Gastrocnemius medialis (tissue), 4 donors: ENCODE data around the gene GMPR. TPM values are rescaled to one million over a fixed set of nuclear protein-coding genes. Genes with fewer than 3 reads are reported as not detected.

Experiments
- ATAC-seq, 2 donors: fragments of 150-250 bp; one replicate each; pipeline ENCODE4 v1.9.1; 2016
- DNase-seq, 2 donors: peaks; one replicate each; pipeline ENCODE4 v3.0.0-alpha.2; 2019
- H3K27ac ChIP-seq, 4 donors: fragments of 200-600 bp; sonication (generic); 1 replicate in 1 of 4; 2 replicates in 3 of 4; pipeline ENCODE4 v1.5.1; 2016 to 2018; ENCODE audit warnings: mild to moderate bottlenecking in 2 of 4, moderate library complexity in 1 of 4
- H3K27me3 ChIP-seq, 3 donors: fragments of 200-600 bp; sonication (generic) in 2 of 3; 1 replicate in 1 of 3; 2 replicates in 2 of 3; pipeline versions ENCODE4 v1.5.1 to v1.6.0; 2016 to 2019; ENCODE audit warnings: mild to moderate bottlenecking in 1 of 3, moderate library complexity in 1 of 3
- H3K36me3 ChIP-seq, 2 donors: fragments of 200-600 bp; sonication (generic) in 1 of 2; one replicate each; pipeline ENCODE4 v1.5.1; 2017 to 2018
- H3K4me1 ChIP-seq, 2 donors: fragments of 200-600 bp; sonication (generic) in 1 of 2; one replicate each; pipeline ENCODE4 v1.5.1; 2016 to 2017; ENCODE audit warnings: mild to moderate bottlenecking in 2 of 2
- H3K4me3 ChIP-seq, 4 donors: fragments of 200-600 bp; sonication (generic) in 3 of 4; 1 replicate in 1 of 4; 2 replicates in 3 of 4; pipeline ENCODE4 v1.5.1; 2016 to 2019; ENCODE audit warnings: mild to moderate bottlenecking in 2 of 4
- H3K9me3 ChIP-seq, 3 donors: fragments of 200-600 bp; sonication (generic) in 2 of 3; 1 replicate in 1 of 3; 2 replicates in 2 of 3; pipeline ENCODE4 v1.5.1; 2016 to 2019
- CTCF ChIP-seq, 5 experiments: fragments of 450-650 bp in 3 of 5; fragments of 200-600 bp in 2 of 5; sonication (generic) in 2 of 5; IDR thresholded peaks in 4 of 5; conservative IDR thresholded peaks in 1 of 5; 1 replicate in 4 of 5; 2 replicates in 1 of 5; pipeline ENCODE4 v1.5.1; 2016 to 2019; ENCODE audit warnings: antibody characterized with exemption in 5 of 5, mild to moderate bottlenecking in 3 of 5, moderate library complexity in 3 of 5
- POLR2A ChIP-seq, 2 donors: fragments of 450-650 bp; IDR thresholded peaks; one replicate each; pipeline ENCODE4 v1.6.1; 2017; ENCODE audit warnings: antibody characterized with exemption in 2 of 2, mild to moderate bottlenecking in 2 of 2, moderate library complexity in 2 of 2
- in situ Hi-C, 4 donors: fragments of 200-750 bp; cut with MboI; loops; one replicate each; pipeline versions ENCODE4 v1.15.0 to v1.8.0; 2017; ENCODE audit warnings: low sequenced_read_pairs in 4 of 4
- intact Hi-C: fragments of 100-400 bp; cut with DNase I; formaldehyde crosslinking; loops from one replicate; pipeline ENCODE4 v1.15.1; 2023; ENCODE audit warnings: low total_unique reads
- total RNA-seq, 4 donors: library from RNA; depleted of rRNA; stranded (reverse); fragments of >200 nt; gene quantifications; one replicate each; pipeline versions ENCODE4 v1.1.0 to v1.2.3, GENCODE V29; 2016

Gene GMPR
- total RNA-seq, 4 donors from 2014 or later = 109 to 266 (median 239) TPM

GRCh38 chr6:16270178-16270794 lies 31.9 kb downstream of the GMPR start:
- no peaks in the 10 kb centered on the region for H3K9me3 ChIP-seq
- peaks cover 0 to 20% of the 10 kb centered on the region in 2 donors for H3K36me3 ChIP-seq
- ATAC-seq (peak in 1 of 2 donors; percentile 50), DNase-seq (no peak)
- no peaks in the 10 kb centered on the region for H3K27me3 ChIP-seq
- TF ChIP-seq CTCF (IDR thresholded peaks at IDR 0.05 in 4 of 5, conservative IDR thresholded peaks at IDR 0.05 in 1 of 5) = no peak
- TF ChIP-seq POLR2A (IDR thresholded peaks at IDR 0.05) = no peak
- intact Hi-C loops (no loop called here), in situ Hi-C loops (no loop called here)
- H3K4me3 ChIP-seq = no peak overlapping the region
- H3K27ac ChIP-seq = peak overlapping the region; percentile 4 to 99 (median 94)
- peaks cover 8 to 17% of the 10 kb centered on the region in 2 donors for H3K4me1 ChIP-seq

- in situ Hi-C loops = no loop called here
- no peak for ATAC-seq
- H3K9me3 ChIP-seq = no peaks in the 10 kb centered on the region
- no peaks in the 10 kb centered on the region for H3K27me3 ChIP-seq
- intact Hi-C loops = no loop called here
- DNase-seq = no peak
- TF ChIP-seq POLR2A (IDR thresholded peaks at IDR 0.05) = no peak
- no peak for TF ChIP-seq CTCF (IDR thresholded peaks at IDR 0.05 in 4 of 5, conservative IDR thresholded peaks at IDR 0.05 in 1 of 5)
- peaks cover 13 to 23% of the 10 kb centered on the region in 2 donors for H3K4me1 ChIP-seq
- H3K4me3 ChIP-seq = no peak overlapping the region
- peak overlapping the region; percentile 16 to 99 (median 94) for H3K27ac ChIP-seq
- H3K36me3 ChIP-seq = peaks cover 0 to 13% of the 10 kb centered on the region in 2 donors
Measured at GRCh38 chr6:16271428-16271827, 33.0 kb downstream of the GMPR start.

- H3K27ac ChIP-seq = peak overlapping the region; percentile 91 to 99 (median 98)
- intact Hi-C loops = no loop called here
Measured at GRCh38 chr6:16272201-16272600, 33.8 kb downstream of the GMPR start.

GRCh38 chr6:16273256-16273655 lies 34.9 kb downstream of the GMPR start:
- no peak overlapping the region for H3K4me3 ChIP-seq
- TF ChIP-seq POLR2A (IDR thresholded peaks at IDR 0.05) (no peak), CTCF (IDR thresholded peaks at IDR 0.05 in 4 of 5, conservative IDR thresholded peaks at IDR 0.05 in 1 of 5) (no peak)
- peaks cover 25 to 31% of the 10 kb centered on the region in 2 donors for H3K4me1 ChIP-seq
- in situ Hi-C loops (no loop called here), intact Hi-C loops (no loop called here)
- H3K27me3 ChIP-seq = no peaks in the 10 kb centered on the region
- DNase-seq (no peak), ATAC-seq (no peak)
- peak overlapping the region; percentile 91 to 99 (median 98) for H3K27ac ChIP-seq
- H3K9me3 ChIP-seq = no peaks in the 10 kb centered on the region
- peaks cover 0 to 11% of the 10 kb centered on the region in 2 donors for H3K36me3 ChIP-seq

More at GRCh38 chr6:16272201-16272600, 33.8 kb downstream of the GMPR start:
- in situ Hi-C loops = no loop called here
- DNase-seq (no peak), ATAC-seq (no peak)
- Histone ChIP-seq H3K27me3 (no peaks in the 10 kb centered on the region), H3K36me3 (peaks cover 0 to 11% of the 10 kb centered on the region in 2 donors), H3K4me3 (no peak overlapping the region), H3K9me3 (no peaks in the 10 kb centered on the region), H3K4me1 (peaks cover 20 to 30% of the 10 kb centered on the region in 2 donors)
- TF ChIP-seq POLR2A (IDR thresholded peaks at IDR 0.05) (no peak), CTCF (IDR thresholded peaks at IDR 0.05 in 4 of 5, conservative IDR thresholded peaks at IDR 0.05 in 1 of 5) (no peak)
